Cardiac muscle cell (in vitro differentiated cells and primary cell): ENCODE results near the gene IVNS1ABP. TPM values are rescaled to one million over a fixed set of nuclear protein-coding genes. Genes with fewer than 3 reads are reported as not detected.

Experiments
- DNase-seq, 2 donors: peaks; one replicate each; pipeline versions ENCODE4 v3.0.0 to v3.0.0-alpha.2; 2010 to 2017; ENCODE audit warnings: low read depth in 1 of 2, low spot score in 1 of 2
- H3K27ac ChIP-seq: fragments of 200-600 bp; sonication (generic); 2 replicates; pipeline ENCODE4 v1.5.1; 2016
- H3K27me3 ChIP-seq: fragments of 200-600 bp; sonication (generic); 2 replicates; pipeline ENCODE4 v1.6.0; 2016; ENCODE audit warnings: control low read depth
- H3K36me3 ChIP-seq: fragments of 200-600 bp; sonication (generic); 2 replicates; pipeline ENCODE4 v1.5.1; 2016; ENCODE audit warnings: control low read depth
- H3K4me1 ChIP-seq: fragments of 200-600 bp; sonication (generic); 2 replicates; pipeline ENCODE4 v1.8.1; 2017; ENCODE audit warnings: low read depth, mild to moderate bottlenecking, mixed run types
- H3K4me3 ChIP-seq: fragments of 200-600 bp; sonication (generic); 2 replicates; pipeline ENCODE4 v1.5.1; 2016; ENCODE audit warnings: mild to moderate bottlenecking
- H3K9me3 ChIP-seq: fragments of 200-600 bp; sonication (generic); 2 replicates; pipeline ENCODE4 v1.5.1; 2017; ENCODE audit warnings: low read depth, mild to moderate bottlenecking, control low read depth
- polyA plus RNA-seq: library from polyadenylated mRNA; unstranded; fragments of >200 nt; fragmentation: Nextera tagmentation; extraction: Ambion mirVana; gene quantifications from 2 replicates; pipeline ENCODE4 v1.2.1, GENCODE V29; 2016
- total RNA-seq: library from RNA; depleted of rRNA; stranded (reverse); fragments of >200 nt; gene quantifications from 2 replicates; pipeline ENCODE4 v1.2.3, GENCODE V29; 2016
- TF ChIP-seq, protein P1 (sequence below): IDR thresholded peaks from 2 replicates; pipeline ENCODE4 v1.5.1; 2012; ENCODE audit warnings: low read depth, mild to moderate bottlenecking, low read length

Gene IVNS1ABP
- total and polyA plus RNA-seq, 2 experiments from 2014 or later = 48.8 to 49.6 TPM

DNA sequence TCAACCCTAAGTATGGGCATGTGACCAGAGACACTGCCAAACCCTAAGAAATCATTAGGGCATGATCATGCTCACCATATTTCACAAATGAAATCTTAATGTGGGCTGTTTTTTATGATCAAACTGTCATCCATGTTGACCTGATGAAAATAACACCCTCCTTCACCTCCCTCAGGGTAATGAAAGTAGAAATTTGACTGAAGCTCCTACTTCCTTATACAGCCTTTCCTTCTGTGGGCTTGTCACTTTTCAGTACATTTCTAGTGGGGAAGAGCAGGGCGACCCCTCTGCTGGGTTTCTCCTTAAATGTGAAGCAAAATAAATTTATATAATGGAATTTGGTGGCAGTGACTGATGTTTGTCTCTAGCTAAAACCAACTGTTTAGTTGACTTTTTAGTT, 25.9 kb downstream of the IVNS1ABP start:
- Histone ChIP-seq H3K27ac (no peak overlapping the region), H3K27me3 (no peaks in the 10 kb centered on the region), H3K4me1 (no peaks in the 10 kb centered on the region), H3K4me3 (no peak overlapping the region), H3K36me3 (peaks cover 8% of the 10 kb centered on the region), H3K9me3 (no peaks in the 10 kb centered on the region)
- TF ChIP-seq, protein P1, sequence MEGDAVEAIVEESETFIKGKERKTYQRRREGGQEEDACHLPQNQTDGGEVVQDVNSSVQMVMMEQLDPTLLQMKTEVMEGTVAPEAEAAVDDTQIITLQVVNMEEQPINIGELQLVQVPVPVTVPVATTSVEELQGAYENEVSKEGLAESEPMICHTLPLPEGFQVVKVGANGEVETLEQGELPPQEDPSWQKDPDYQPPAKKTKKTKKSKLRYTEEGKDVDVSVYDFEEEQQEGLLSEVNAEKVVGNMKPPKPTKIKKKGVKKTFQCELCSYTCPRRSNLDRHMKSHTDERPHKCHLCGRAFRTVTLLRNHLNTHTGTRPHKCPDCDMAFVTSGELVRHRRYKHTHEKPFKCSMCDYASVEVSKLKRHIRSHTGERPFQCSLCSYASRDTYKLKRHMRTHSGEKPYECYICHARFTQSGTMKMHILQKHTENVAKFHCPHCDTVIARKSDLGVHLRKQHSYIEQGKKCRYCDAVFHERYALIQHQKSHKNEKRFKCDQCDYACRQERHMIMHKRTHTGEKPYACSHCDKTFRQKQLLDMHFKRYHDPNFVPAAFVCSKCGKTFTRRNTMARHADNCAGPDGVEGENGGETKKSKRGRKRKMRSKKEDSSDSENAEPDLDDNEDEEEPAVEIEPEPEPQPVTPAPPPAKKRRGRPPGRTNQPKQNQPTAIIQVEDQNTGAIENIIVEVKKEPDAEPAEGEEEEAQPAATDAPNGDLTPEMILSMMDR = no peak
- no peak for DNase-seq

DNA sequence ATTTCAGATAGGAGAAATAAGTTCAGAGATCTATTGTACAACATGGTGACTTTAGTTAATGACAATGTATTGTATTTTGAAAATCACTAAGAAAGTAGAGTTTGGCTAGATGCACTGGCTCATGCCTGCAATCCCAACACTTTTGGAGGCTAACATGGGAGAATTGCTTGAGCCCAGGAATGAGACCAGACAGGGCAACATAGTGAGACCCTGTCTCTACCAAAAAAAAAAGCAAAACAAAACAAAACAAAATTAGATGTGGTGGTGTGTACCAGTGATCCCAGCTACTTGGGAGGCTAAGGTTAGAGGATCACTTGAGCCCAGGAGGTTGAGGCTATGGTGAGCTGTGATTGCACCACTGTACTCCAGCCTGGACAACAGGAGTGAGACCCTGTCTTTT, 27.2 kb downstream of the IVNS1ABP start:
- Histone ChIP-seq H3K27ac (no peak overlapping the region), H3K4me3 (no peak overlapping the region), H3K4me1 (peaks cover 6% of the 10 kb centered on the region), H3K27me3 (no peaks in the 10 kb centered on the region), H3K9me3 (no peaks in the 10 kb centered on the region), H3K36me3 (no peaks in the 10 kb centered on the region)
- TF ChIP-seq, protein P1 = no peak
- no peak for DNase-seq

DNA sequence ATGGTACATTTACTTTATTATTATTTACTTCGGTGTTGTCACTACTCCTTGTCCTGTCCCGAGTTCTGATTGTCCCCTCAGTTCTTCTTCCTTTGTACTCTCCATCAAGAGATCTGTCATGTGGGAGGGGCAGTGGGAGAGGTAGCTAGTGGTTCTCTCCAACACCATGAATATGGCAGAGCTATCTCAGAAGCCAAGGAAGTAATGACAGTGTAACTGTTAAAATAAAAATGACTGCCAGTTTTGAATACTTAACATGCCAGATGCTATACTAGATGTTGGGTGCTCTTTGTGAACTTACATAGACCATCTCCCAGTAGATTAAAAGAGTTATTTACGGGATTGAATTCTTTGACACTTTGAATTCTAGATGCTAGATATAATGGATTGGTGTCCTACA, 28.6 kb downstream of the IVNS1ABP start:
- Histone ChIP-seq H3K36me3 (no peaks in the 10 kb centered on the region), H3K9me3 (no peaks in the 10 kb centered on the region), H3K27ac (no peak overlapping the region), H3K4me1 (peaks cover 15% of the 10 kb centered on the region), H3K27me3 (no peaks in the 10 kb centered on the region), H3K4me3 (no peak overlapping the region)
- TF ChIP-seq, protein P1 = no peak
- no peak for DNase-seq

DNA sequence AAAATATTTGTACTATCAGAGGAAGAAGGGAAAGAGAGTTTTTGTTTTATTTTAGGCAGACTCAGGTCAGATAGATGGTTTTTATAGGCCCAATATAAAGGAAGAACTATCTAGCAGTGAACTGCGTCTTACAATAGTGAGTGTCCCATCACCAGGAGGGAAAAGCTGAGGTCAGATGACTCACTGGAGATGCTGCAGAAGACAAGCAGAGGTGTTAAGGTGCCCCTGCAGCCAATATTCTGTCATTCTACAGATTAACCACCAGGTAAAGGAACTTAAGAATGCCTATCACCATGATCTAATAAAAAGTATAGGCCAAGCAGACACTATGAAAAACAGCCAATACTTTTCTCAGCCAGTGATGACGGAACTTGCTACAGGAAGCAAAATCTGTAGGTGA, 29.6 kb downstream of the IVNS1ABP start:
- DNase-seq = no peak
- H3K27ac ChIP-seq = no peak overlapping the region
- H3K4me1 ChIP-seq = peaks cover 15% of the 10 kb centered on the region
- TF ChIP-seq, protein P1 = no peak
- no peaks in the 10 kb centered on the region for H3K36me3 ChIP-seq
- no peaks in the 10 kb centered on the region for H3K9me3 ChIP-seq
- H3K27me3 ChIP-seq = no peaks in the 10 kb centered on the region
- H3K4me3 ChIP-seq = no peak overlapping the region

DNA sequence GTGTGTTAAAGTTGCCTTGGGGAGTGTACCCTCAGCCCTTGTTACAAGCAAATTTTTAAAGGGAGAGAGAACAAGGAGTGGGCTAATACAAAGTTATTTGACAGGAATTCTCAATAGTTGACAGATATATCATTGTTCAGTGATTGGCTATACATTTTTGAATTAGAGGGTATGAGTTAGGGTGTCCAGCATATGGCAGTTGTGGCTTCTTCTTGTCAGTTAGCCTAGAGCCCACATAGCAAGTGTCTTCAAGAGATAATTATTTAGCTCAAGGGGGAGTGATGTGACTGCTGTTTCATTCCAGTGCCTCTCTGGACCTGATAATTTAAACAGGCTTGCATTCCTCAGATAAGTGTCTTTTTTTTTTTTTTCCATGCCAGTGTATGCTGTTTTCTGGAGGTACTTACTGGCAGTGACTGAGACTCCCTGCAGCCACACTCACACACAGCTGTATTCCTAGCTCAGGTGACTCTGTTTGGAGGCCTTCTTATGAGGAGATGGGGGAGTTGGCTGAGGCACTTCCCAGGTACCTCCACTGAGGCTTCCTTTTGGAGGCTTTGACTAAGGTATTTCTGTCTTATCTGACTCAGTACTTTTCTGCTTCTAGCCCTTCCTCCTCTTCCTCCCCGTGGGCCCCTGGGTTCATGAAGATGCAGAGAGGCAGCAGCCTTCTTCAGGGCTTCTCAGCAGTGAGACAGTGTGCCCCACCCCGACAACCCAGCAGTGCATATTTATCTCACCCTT, 32.3 kb downstream of the IVNS1ABP start:
- Histone ChIP-seq H3K27me3 (no peaks in the 10 kb centered on the region), H3K27ac (peak overlapping the region; percentile 74), H3K4me3 (no peak overlapping the region), H3K4me1 (peaks cover 15% of the 10 kb centered on the region), H3K9me3 (no peaks in the 10 kb centered on the region), H3K36me3 (no peaks in the 10 kb centered on the region)
- peak; percentile 43 to 63 for DNase-seq
- TF ChIP-seq, protein P1 = no peak
